HepG2 (cell line): Measurements from ENCODE around the gene PGC. TPM values are rescaled to one million over a fixed set of nuclear protein-coding genes. Genes with fewer than 3 reads are reported as not detected.

Source experiments
- HES4 ChIP-seq: sonication (generic); formaldehyde crosslinking; IDR thresholded peaks from 2 replicates; pipeline ENCODE4 v1.9.0; 2021; ENCODE audit warnings: mild to moderate bottlenecking, missing genetic modification reagents, borderline replicate concordance
- HOXA9 ChIP-seq: sonication (generic); formaldehyde crosslinking; IDR thresholded peaks from 2 replicates; pipeline ENCODE4 v1.8.1; 2022; ENCODE audit warnings: missing genetic modification reagents, mild to moderate bottlenecking, moderate library complexity, borderline replicate concordance
- KAT2B ChIP-seq: fragments of 150-350 bp; IDR thresholded peaks from 2 replicates; pipeline ENCODE4 v1.6.1; 2014; ENCODE audit warnings: low read depth, low read length, borderline replicate concordance
- MBNL3 ChIP-seq: fragments of 250-450 bp; sonication (Bioruptor Pico); conservative IDR thresholded peaks from 2 replicates; pipeline ENCODE4 v1.8.0; 2022; ENCODE audit warnings: mild to moderate bottlenecking, inconsistent platforms
- MTF1 ChIP-seq: sonication (generic); formaldehyde crosslinking; IDR thresholded peaks from 2 replicates; pipeline ENCODE4 v1.5.0; 2020; ENCODE audit warnings: missing genetic modification reagents
- SP5 ChIP-seq: IDR thresholded peaks from 2 replicates; pipeline ENCODE4 v1.6.1; 2016; ENCODE audit warnings: low read depth, borderline replicate concordance
- polyA plus RNA-seq, 8 experiments: library from polyadenylated mRNA; depleted of rRNA in 3 of 8; stranded (reverse) in 7 of 8; unstranded in 1 of 8; fragments of >200 nt; fragmentation: Illumina TruSeq in 4 of 8; extraction: Trizol in 4 of 8; gene quantifications; 2 replicates each; pipeline versions ENCODE4 v1.2.1 to v1.2.3, GENCODE V29; 2011 to 2016; ENCODE audit warnings: low read depth in 4 of 8, missing spikeins in 1 of 8, mixed read lengths in 1 of 8; ENCODE audit not compliant: insufficient read depth in 1 of 8
- total RNA-seq, 5 experiments: library from RNA; depleted of rRNA; stranded (reverse); fragments of >200 nt; fragmentation: Illumina TruSeq; extraction: Trizol; gene quantifications; 2 replicates each; pipeline ENCODE4 v1.2.3, GENCODE V29; 2016; ENCODE audit warnings: low read depth in 1 of 5
- TF ChIP-seq, protein P1 (sequence below): sonication (generic); formaldehyde crosslinking; IDR thresholded peaks from 2 replicates; pipeline ENCODE4 v1.4.0; 2020; ENCODE audit warnings: missing genetic modification reagents
- TF ChIP-seq, protein P2 (sequence below): sonication (generic); formaldehyde crosslinking; IDR thresholded peaks from 2 replicates; pipeline ENCODE4 v1.4.0; 2020; ENCODE audit warnings: mild to moderate bottlenecking, missing genetic modification reagents, borderline replicate concordance
- TF ChIP-seq, protein P3 (sequence below): sonication (generic); formaldehyde crosslinking; IDR thresholded peaks from 2 replicates; pipeline ENCODE4 v1.8.0; 2022; ENCODE audit warnings: missing genetic modification reagents, mild to moderate bottlenecking, moderate library complexity, borderline replicate concordance
- TF ChIP-seq, protein P4 (sequence below): IDR thresholded peaks from 2 replicates; pipeline ENCODE4 v1.6.1; 2016

The PGC gene
- total and polyA plus RNA-seq, 2 of the 13 experiments (the other 11 are each of a cell fraction or from before 2014, with no cell fraction given) = 426 to 502 TPM

DNA sequence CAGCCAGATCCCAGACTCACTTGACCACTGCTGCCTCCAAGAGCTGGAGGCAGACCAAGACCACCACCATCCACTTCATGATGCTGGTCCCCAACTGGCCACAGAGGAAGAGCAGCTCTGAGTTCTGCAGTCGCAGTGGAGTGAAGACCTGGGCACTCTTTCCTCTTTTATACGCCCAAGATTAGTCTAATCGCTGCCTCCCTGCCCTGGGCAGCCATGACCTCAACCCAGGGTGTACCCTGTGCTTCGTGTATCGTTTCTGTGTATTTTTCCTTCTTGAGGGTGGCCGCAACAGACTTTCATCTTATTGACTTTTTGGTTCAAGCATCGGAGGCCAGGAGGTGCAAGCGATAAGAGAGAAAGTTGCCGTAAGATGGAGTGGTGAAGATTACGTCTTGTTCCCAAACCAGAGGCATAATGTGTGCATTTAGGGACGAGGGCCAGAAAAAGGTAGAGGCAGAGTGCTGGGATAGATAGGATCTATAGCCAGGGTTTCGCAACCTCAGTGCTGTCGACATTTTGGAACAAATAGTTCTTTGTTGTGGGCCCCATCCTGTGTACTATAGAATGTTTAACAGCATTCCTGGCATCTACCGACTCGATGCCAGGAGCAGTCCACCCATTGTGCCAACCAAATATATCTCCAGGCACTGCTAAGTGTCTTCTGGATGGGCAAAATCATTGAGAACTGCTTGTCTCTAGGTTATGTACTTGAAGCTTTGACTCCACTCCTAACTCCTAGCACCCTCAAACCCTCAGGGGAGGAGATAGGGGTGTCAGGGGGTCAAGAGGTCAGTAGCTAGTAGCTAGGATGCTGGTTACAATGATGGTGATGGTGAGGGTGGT lies at the start of gene PGC (continued):
- TF ChIP-seq, protein P1, sequence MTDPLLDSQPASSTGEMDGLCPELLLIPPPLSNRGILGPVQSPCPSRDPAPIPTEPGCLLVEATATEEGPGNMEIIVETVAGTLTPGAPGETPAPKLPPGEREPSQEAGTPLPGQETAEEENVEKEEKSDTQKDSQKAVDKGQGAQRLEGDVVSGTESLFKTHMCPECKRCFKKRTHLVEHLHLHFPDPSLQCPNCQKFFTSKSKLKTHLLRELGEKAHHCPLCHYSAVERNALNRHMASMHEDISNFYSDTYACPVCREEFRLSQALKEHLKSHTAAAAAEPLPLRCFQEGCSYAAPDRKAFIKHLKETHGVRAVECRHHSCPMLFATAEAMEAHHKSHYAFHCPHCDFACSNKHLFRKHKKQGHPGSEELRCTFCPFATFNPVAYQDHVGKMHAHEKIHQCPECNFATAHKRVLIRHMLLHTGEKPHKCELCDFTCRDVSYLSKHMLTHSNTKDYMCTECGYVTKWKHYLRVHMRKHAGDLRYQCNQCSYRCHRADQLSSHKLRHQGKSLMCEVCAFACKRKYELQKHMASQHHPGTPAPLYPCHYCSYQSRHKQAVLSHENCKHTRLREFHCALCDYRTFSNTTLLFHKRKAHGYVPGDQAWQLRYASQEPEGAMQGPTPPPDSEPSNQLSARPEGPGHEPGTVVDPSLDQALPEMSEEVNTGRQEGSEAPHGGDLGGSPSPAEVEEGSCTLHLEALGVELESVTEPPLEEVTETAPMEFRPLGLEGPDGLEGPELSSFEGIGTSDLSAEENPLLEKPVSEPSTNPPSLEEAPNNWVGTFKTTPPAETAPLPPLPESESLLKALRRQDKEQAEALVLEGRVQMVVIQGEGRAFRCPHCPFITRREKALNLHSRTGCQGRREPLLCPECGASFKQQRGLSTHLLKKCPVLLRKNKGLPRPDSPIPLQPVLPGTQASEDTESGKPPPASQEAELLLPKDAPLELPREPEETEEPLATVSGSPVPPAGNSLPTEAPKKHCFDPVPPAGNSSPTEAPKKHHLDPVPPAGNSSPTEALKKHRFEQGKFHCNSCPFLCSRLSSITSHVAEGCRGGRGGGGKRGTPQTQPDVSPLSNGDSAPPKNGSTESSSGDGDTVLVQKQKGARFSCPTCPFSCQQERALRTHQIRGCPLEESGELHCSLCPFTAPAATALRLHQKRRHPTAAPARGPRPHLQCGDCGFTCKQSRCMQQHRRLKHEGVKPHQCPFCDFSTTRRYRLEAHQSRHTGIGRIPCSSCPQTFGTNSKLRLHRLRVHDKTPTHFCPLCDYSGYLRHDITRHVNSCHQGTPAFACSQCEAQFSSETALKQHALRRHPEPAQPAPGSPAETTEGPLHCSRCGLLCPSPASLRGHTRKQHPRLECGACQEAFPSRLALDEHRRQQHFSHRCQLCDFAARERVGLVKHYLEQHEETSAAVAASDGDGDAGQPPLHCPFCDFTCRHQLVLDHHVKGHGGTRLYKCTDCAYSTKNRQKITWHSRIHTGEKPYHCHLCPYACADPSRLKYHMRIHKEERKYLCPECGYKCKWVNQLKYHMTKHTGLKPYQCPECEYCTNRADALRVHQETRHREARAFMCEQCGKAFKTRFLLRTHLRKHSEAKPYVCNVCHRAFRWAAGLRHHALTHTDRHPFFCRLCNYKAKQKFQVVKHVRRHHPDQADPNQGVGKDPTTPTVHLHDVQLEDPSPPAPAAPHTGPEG = peak; percentile 81; the same call in 1 of the 2 replicates
- TF ChIP-seq, protein P2, sequence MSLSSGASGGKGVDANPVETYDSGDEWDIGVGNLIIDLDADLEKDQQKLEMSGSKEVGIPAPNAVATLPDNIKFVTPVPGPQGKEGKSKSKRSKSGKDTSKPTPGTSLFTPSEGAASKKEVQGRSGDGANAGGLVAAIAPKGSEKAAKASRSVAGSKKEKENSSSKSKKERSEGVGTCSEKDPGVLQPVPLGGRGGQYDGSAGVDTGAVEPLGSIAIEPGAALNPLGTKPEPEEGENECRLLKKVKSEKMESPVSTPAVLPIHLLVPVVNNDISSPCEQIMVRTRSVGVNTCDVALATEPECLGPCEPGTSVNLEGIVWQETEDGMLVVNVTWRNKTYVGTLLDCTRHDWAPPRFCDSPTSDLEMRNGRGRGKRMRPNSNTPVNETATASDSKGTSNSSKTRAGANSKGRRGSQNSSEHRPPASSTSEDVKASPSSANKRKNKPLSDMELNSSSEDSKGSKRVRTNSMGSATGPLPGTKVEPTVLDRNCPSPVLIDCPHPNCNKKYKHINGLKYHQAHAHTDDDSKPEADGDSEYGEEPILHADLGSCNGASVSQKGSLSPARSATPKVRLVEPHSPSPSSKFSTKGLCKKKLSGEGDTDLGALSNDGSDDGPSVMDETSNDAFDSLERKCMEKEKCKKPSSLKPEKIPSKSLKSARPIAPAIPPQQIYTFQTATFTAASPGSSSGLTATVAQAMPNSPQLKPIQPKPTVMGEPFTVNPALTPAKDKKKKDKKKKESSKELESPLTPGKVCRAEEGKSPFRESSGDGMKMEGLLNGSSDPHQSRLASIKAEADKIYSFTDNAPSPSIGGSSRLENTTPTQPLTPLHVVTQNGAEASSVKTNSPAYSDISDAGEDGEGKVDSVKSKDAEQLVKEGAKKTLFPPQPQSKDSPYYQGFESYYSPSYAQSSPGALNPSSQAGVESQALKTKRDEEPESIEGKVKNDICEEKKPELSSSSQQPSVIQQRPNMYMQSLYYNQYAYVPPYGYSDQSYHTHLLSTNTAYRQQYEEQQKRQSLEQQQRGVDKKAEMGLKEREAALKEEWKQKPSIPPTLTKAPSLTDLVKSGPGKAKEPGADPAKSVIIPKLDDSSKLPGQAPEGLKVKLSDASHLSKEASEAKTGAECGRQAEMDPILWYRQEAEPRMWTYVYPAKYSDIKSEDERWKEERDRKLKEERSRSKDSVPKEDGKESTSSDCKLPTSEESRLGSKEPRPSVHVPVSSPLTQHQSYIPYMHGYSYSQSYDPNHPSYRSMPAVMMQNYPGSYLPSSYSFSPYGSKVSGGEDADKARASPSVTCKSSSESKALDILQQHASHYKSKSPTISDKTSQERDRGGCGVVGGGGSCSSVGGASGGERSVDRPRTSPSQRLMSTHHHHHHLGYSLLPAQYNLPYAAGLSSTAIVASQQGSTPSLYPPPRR (CRISPR knock-in tag) = peak; percentile 91
- TF ChIP-seq, protein P3, sequence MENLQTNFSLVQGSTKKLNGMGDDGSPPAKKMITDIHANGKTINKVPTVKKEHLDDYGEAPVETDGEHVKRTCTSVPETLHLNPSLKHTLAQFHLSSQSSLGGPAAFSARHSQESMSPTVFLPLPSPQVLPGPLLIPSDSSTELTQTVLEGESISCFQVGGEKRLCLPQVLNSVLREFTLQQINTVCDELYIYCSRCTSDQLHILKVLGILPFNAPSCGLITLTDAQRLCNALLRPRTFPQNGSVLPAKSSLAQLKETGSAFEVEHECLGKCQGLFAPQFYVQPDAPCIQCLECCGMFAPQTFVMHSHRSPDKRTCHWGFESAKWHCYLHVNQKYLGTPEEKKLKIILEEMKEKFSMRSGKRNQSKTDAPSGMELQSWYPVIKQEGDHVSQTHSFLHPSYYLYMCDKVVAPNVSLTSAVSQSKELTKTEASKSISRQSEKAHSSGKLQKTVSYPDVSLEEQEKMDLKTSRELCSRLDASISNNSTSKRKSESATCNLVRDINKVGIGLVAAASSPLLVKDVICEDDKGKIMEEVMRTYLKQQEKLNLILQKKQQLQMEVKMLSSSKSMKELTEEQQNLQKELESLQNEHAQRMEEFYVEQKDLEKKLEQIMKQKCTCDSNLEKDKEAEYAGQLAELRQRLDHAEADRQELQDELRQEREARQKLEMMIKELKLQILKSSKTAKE (CRISPR knock-in tag) = peak; percentile 60; the same call in 1 of the 2 replicates
- no peak for TF ChIP-seq MTF1 (CRISPR knock-in tag)
- TF ChIP-seq HOXA9 (CRISPR knock-in tag) = no peak
- no peak for TF ChIP-seq HES4 (CRISPR knock-in tag)
- no peak for TF ChIP-seq KAT2B
- no peak for TF ChIP-seq MBNL3 (CRISPR knock-in tag)
- TF ChIP-seq SP5 (CRISPR knock-in tag) = peak; percentile 79; the same call in 1 of the 2 replicates
- TF ChIP-seq, protein P4, sequence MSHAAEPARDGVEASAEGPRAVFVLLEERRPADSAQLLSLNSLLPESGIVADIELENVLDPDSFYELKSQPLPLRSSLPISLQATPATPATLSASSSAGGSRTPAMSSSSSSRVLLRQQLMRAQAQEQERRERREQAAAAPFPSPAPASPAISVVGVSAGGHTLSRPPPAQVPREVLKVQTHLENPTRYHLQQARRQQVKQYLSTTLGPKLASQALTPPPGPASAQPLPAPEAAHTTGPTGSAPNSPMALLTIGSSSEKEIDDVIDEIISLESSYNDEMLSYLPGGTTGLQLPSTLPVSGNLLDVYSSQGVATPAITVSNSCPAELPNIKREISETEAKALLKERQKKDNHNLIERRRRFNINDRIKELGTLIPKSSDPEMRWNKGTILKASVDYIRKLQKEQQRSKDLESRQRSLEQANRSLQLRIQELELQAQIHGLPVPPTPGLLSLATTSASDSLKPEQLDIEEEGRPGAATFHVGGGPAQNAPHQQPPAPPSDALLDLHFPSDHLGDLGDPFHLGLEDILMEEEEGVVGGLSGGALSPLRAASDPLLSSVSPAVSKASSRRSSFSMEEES (CRISPR knock-in tag) = peak; percentile 60
